ENCODE results near the gene ADCY7. TPM values are rescaled to one million over a fixed set of nuclear protein-coding genes. Genes with fewer than 3 reads are reported as not detected.

ADCY7 gene
- total and polyA plus RNA-seq, 2 of the 4 experiments (the other 2 are of a cell fraction): 15.2 to 17.1 TPM

GRCh38 chr16:50238314-50238713 lies 28.0 kb upstream of the ADCY7 start:
- H2BK120ac ChIP-seq (ENCODE audit: low read depth, low read length): no peak overlapping the region
- H3K36me3 ChIP-seq (ENCODE audit: control insufficient read depth, insufficient read depth, low read length): no peaks in the 10 kb centered on the region
- DNase-seq (no peak), ATAC-seq (ENCODE audit: low read depth) (no peak)
- H3K27me3 ChIP-seq (ENCODE audit: control insufficient read depth, insufficient read depth, low read length): peaks cover 15% of the 10 kb centered on the region
- 70% methylated on average over 2 of the region's 3 CpGs; no CpG with 5 or more reads in 1 of the 2 experiments for WGBS, 2 experiments (ENCODE audit: extremely low coverage in 2 of 2, insufficient read length in 1 of 2)
- H3K9me3 ChIP-seq (ENCODE audit: control insufficient read depth, insufficient read depth, low read length): no peaks in the 10 kb centered on the region
- dilution Hi-C loops (cut with HindIII; ENCODE audit: low sequenced_read_pairs, unreplicated experiment) (no loop called here), in situ Hi-C loops (cut with MboI; ENCODE audit: low sequenced_read_pairs) (no loop called here), intact Hi-C loops (cut with micrococcal nuclease) (no loop called here)
- H3K4me3 ChIP-seq (ENCODE audit: insufficient read depth, low read depth, low read length): no peak overlapping the region
- no peak overlapping the region for H2AK5ac ChIP-seq (ENCODE audit: low read depth, low read length)
- H2BK20ac ChIP-seq (ENCODE audit: low read depth, low read length): no peak overlapping the region
- ChIA-PET POLR2A (ENCODE audit: unreplicated experiment) (no interaction called here), CTCF (no interaction called here)
- H3K4ac ChIP-seq (ENCODE audit: low read depth, low read length): no peak overlapping the region
- H3K23ac ChIP-seq (ENCODE audit: low read depth, low read length): no peak overlapping the region
- no peak overlapping the region for H3K9ac ChIP-seq (ENCODE audit: low read depth, low read length)
- no peak overlapping the region for H4K5ac ChIP-seq (ENCODE audit: low read depth, low read length)
- 0 out of 2 replicates have a peak, but pooled peaks cover 4% of the 10 kb centered on the region for H3K9me1 ChIP-seq (ENCODE audit: insufficient read depth, low read length)
- H4K20me1 ChIP-seq (ENCODE audit: insufficient read depth, low read length): no peaks in the 10 kb centered on the region
- no peak overlapping the region for H3K18ac ChIP-seq (ENCODE audit: low read depth, low read length)
- no peak overlapping the region for H2BK5ac ChIP-seq (ENCODE audit: low read depth, low read length, poor library complexity, severe bottlenecking)
- H3K79me1 ChIP-seq (ENCODE audit: low read depth in 1 of 2, low read length in 2 of 2): no peaks in the 10 kb centered on the region
- H3K14ac ChIP-seq (replicated peaks; ENCODE audit: low read depth, low read length): no peak overlapping the region
- H4K91ac ChIP-seq (ENCODE audit: insufficient read depth, low read depth, low read length): no peak overlapping the region
- no peak overlapping the region for H2AK9ac ChIP-seq (replicated peaks; ENCODE audit: low read depth, low read length, poor library complexity)
- no peak overlapping the region for H3K4me2 ChIP-seq (ENCODE audit: low read depth, low read length)
- no peak overlapping the region for H4K8ac ChIP-seq (ENCODE audit: low read depth in 2 of 2, low read length in 2 of 2)
- no peak for TF ChIP-seq NFE2L2 (IDR thresholded peaks at IDR 0.05; ENCODE audit: low read depth, low read length)
- TF ChIP-seq FOS (IDR thresholded peaks at IDR 0.05; ENCODE audit: low read depth, low read length): no peak
- TF ChIP-seq RFX5 (IDR thresholded peaks at IDR 0.05; ENCODE audit: low read depth, low read length): no peak
- no peak overlapping the region for H3K27ac ChIP-seq (ENCODE audit: insufficient read depth, low read length)
- no peak overlapping the region for H3K56ac ChIP-seq (ENCODE audit: extremely low read depth, insufficient read depth, low read length)
- no peak overlapping the region for H2BK15ac ChIP-seq (ENCODE audit: low read depth, low read length)
- H2AFZ ChIP-seq (replicated peaks; ENCODE audit: low read length, poor library complexity): no peak overlapping the region
- H3K4me1 ChIP-seq (ENCODE audit: control insufficient read depth, insufficient read depth, low read length): peaks cover 8% of the 10 kb centered on the region; the same call in 1 of the 2 replicates
- BruUV-seq (replicated peaks): no TSS peak

All from IMR-90 (cell line).